Right atrium auricular region (tissue), 2 donors: ENCODE results near the gene CAND2. TPM values are rescaled to one million over a fixed set of nuclear protein-coding genes. Genes with fewer than 3 reads are reported as not detected.

Source experiments
- DNase-seq: peaks from one replicate; pipeline ENCODE4 v3.0.0-alpha.2; 2019; ENCODE audit warnings: low spot score
- H3K27ac ChIP-seq, 2 donors: fragments of 200-600 bp; sonication (generic); 1 replicate in 1 of 2; 2 replicates in 1 of 2; pipeline ENCODE4 v1.5.1; 2016 to 2019
- H3K27me3 ChIP-seq, 2 donors: fragments of 200-600 bp; sonication (generic); one replicate each; pipeline versions ENCODE4 v1.5.1 to v1.6.0; 2017 to 2019
- H3K36me3 ChIP-seq: fragments of 200-600 bp; sonication (generic); one replicate; pipeline ENCODE4 v1.5.1; 2016
- H3K4me1 ChIP-seq, 2 donors: fragments of 200-600 bp; sonication (generic); one replicate each; pipeline versions ENCODE4 v1.5.1 to v1.6.0; 2017 to 2019
- H3K4me3 ChIP-seq, 2 donors: fragments of 200-600 bp; sonication (generic); 1 replicate in 1 of 2; 2 replicates in 1 of 2; pipeline ENCODE4 v1.5.1; 2017 to 2019; ENCODE audit warnings: mild to moderate bottlenecking in 1 of 2, moderate library complexity in 1 of 2
- H3K9me3 ChIP-seq, 2 donors: fragments of 200-600 bp; sonication (generic); one replicate each; pipeline ENCODE4 v1.5.1; 2019
- total RNA-seq, 2 donors: library from RNA; depleted of rRNA; stranded (reverse); fragments of >200 nt; gene quantifications; one replicate each; pipeline ENCODE4 v1.1.0, GENCODE V29; 2016
- TF ChIP-seq, protein P1 (sequence below), 2 donors: fragments of 200-600 bp; sonication (generic); IDR thresholded peaks; one replicate each; pipeline ENCODE4 v1.5.1; 2019; ENCODE audit warnings: antibody characterized with exemption in 2 of 2

CAND2 gene
- 10 to 100 TPM; 45.2 to 77.4 TPM for total RNA-seq

DNA sequence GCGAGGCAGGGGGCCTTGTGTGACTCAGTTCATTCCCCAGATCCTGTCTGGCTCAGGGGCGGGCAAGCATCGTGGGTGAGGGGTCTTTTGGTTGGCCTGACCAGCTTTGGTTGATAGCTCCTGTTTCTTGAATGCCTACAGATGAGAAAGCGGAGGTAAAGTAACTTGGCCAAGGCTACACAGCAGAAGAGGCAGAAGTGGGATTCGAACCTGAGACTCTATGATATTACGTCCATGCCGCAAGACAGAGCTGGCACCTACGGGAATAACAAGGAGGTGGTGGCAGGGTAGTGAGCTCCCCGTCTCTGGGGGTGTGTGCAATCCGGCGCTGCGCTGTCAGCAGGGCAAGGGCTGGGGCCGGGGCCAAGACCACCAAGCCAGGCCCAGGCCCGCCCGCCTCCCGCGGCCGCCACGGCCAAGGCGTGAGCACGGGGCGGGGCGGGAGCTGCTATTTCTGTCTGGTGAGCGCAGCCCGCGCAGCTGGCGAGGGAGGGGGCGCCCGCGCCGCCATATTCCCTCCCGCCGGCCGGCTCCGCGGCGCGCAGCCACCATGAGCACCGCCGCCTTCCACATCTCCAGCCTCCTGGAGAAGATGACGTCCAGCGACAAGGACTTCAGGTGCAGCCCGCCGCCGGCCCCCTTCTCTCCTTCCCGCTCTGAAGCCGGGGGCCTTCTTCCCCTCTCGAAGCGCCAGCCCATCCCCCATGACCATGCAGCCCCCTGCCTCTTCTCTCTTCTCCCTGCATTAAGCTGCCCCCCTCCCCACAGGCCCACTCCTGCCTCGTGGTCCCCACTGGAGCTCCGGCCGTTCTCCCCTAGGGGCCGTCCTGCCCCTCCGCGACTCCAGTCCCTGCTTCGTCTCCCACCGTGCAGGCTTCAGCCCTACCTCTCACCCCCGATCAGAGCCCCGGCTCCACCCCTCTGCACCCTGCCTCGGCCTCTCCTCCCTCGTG, at the start of gene CAND2:
Gene CAND2 (plus strand): TSS at position 510 of the 953 bp plus-strand sequence. CDS start 41 bp downstream, at position 551.
- peaks cover 0 to 32% of the 10 kb centered on the region in 2 donors for H3K4me1 ChIP-seq
- no peaks in the 10 kb centered on the region for H3K27me3 ChIP-seq
- DNase-seq, result peak; percentile 70
- H3K9me3 ChIP-seq, result no peaks in the 10 kb centered on the region
- H3K4me3 ChIP-seq, result peak within 1 kb of the TSS; percentile 61 to 71
- no peaks in the 10 kb centered on the region for H3K36me3 ChIP-seq
- H3K27ac ChIP-seq, result peak within 1 kb of the TSS; percentile 89 to 97
- TF ChIP-seq, protein P1, sequence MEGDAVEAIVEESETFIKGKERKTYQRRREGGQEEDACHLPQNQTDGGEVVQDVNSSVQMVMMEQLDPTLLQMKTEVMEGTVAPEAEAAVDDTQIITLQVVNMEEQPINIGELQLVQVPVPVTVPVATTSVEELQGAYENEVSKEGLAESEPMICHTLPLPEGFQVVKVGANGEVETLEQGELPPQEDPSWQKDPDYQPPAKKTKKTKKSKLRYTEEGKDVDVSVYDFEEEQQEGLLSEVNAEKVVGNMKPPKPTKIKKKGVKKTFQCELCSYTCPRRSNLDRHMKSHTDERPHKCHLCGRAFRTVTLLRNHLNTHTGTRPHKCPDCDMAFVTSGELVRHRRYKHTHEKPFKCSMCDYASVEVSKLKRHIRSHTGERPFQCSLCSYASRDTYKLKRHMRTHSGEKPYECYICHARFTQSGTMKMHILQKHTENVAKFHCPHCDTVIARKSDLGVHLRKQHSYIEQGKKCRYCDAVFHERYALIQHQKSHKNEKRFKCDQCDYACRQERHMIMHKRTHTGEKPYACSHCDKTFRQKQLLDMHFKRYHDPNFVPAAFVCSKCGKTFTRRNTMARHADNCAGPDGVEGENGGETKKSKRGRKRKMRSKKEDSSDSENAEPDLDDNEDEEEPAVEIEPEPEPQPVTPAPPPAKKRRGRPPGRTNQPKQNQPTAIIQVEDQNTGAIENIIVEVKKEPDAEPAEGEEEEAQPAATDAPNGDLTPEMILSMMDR (IDR thresholded peaks at IDR 0.05), result no peak

DNA sequence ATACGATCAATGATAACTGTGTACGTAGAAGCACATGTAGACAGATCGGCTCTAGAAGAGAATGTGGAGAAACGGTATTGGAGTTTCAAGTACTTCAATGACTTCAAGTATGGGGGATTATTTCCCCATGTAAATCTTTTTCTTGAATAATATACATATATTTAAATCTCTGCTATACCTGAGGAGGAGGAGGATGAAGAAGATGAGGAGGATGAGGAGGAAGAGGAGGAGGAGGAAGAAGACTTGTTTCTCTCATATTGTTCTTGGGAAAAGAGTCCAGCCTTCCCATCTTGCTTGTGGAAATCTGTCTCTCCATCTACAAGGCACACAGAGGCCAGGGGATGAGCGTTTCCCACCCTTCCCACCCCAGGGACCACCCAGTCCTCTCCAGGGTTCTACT, 48.0 kb upstream of the CAND2 start:
- Histone ChIP-seq H3K4me3 (no peak overlapping the region), H3K9me3 (no peaks in the 10 kb centered on the region), H3K36me3 (no peaks in the 10 kb centered on the region), H3K4me1 (peaks cover 0 to 17% of the 10 kb centered on the region in 2 donors), H3K27ac (no peak overlapping the region), H3K27me3 (no peaks in the 10 kb centered on the region)
- DNase-seq, result no peak
- TF ChIP-seq, protein P1 (IDR thresholded peaks at IDR 0.05), result no peak

DNA sequence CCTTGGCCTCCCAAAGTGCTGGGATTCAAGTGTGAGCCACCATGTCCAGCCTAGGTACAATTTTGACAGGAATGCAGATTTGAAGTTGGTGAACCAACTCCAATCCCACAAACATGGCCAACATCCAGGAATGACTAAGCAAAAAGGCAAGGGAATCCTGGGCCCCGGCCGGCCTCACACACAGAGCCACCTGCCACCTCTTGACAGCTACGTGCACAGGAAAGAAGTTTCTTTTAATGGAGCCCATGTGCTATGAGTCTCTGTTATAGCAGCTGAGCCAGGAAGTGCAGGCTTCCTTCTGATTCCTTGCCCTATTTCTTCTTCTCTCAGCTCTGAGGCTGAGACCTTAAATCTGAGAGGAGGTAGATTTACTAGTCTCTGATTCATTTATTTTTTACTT, 46.3 kb upstream of the CAND2 start:
- peak overlapping the region; percentile 74 to 76 for H3K27ac ChIP-seq
- TF ChIP-seq, protein P1 (IDR thresholded peaks at IDR 0.05), result no peak
- peak; percentile 68 for DNase-seq
- H3K27me3 ChIP-seq, result no peaks in the 10 kb centered on the region
- no peaks in the 10 kb centered on the region for H3K36me3 ChIP-seq
- H3K9me3 ChIP-seq, result no peaks in the 10 kb centered on the region
- no peak overlapping the region for H3K4me3 ChIP-seq
- peaks cover 0 to 17% of the 10 kb centered on the region in 2 donors for H3K4me1 ChIP-seq

DNA sequence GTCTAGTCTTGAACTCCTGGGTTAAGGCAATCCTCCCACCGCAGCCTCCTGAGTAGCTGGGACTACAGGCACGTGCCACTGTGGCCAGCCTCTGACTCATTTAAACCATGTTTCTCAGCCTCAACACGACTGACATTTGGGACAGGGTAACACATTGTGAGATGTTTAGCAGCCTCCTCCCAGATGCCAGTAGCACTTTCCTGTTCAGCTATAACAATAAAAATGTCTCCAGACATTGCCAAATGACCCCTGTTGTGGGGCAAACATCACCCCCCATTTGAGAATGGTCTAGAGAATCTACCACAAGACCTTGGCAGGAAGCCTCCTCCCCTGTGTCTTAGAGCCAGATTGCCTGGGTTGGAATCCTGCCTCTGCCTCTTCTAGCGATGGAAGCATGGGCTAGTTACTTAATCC, 45.8 kb upstream of the CAND2 start:
- Histone ChIP-seq H3K9me3 (no peaks in the 10 kb centered on the region), H3K4me3 (no peak overlapping the region), H3K36me3 (no peaks in the 10 kb centered on the region), H3K4me1 (peaks cover 0 to 17% of the 10 kb centered on the region in 2 donors), H3K27ac (peak overlapping the region; percentile 74 to 76), H3K27me3 (no peaks in the 10 kb centered on the region)
- TF ChIP-seq, protein P1 (IDR thresholded peaks at IDR 0.05), result no peak
- no peak for DNase-seq

DNA sequence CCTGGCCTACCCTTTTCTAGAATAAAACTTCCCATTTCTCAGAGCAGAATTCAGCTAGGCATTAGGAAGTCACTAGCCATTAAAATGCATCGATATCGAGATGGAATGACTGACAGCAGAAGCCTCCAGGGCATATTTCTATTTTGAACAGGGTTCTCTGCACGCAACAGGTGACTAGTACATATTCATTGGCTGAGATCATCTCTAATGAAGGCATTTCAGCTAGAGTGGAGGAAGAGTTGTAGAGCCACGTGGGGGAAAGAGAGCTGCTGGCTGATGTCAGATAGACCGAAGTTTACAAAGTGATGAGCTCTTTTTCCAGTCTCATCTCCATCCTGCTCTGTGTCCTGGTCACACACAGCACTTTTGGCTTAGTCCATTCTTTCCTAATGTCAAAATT, 44.9 kb upstream of the CAND2 start:
- DNase-seq, result no peak
- peak overlapping the region; percentile 74 to 76 for H3K27ac ChIP-seq
- H3K36me3 ChIP-seq, result no peaks in the 10 kb centered on the region
- TF ChIP-seq, protein P1 (IDR thresholded peaks at IDR 0.05), result no peak
- H3K9me3 ChIP-seq, result no peaks in the 10 kb centered on the region
- H3K4me1 ChIP-seq, result peaks cover 0 to 17% of the 10 kb centered on the region in 2 donors
- H3K4me3 ChIP-seq, result no peak overlapping the region
- H3K27me3 ChIP-seq, result no peaks in the 10 kb centered on the region
